ENCODE data around the gene ARHGAP15.

GRCh38 chr2:143146815-143147530, 17.8 kb downstream of the ARHGAP15 start:
- TF ChIP-seq EZH2 (IDR thresholded peaks at IDR 0.05) (no peak), POLR2AphosphoS5 (IDR thresholded peaks at IDR 0.05; ENCODE audit: borderline replicate concordance, low read depth, low read length) (no peak), FOXP2 (optimal IDR thresholded peaks at IDR 0.05; ENCODE audit: control extremely low read depth, extremely low read length, insufficient read depth) (no peak)
